Lower lobe of right lung (tissue), 2 donors: ENCODE measurements around the gene SYT1. TPM values are rescaled to one million over a fixed set of nuclear protein-coding genes. Genes with fewer than 3 reads are reported as not detected.

Experiments
- ATAC-seq, 2 donors: fragments of 200-7000 bp; cut with Tn5 transposase; one replicate each; pipeline ENCODE4 v1.9.1; 2020 to 2022; ENCODE audit warnings: mild to moderate bottlenecking in 2 of 2, moderate library complexity in 2 of 2
- DNase-seq: peaks from one replicate; pipeline ENCODE4 v3.0.0-alpha.2; 2020
- H3K27ac ChIP-seq: fragments of 200-600 bp; one replicate; pipeline ENCODE4 v1.8.0; 2022
- H3K27me3 ChIP-seq: fragments of 200-600 bp; one replicate; pipeline ENCODE4 v1.8.0; 2022; ENCODE audit warnings: low read depth
- H3K36me3 ChIP-seq: fragments of 200-600 bp; one replicate; pipeline ENCODE4 v1.8.0; 2022; ENCODE audit warnings: mild to moderate bottlenecking
- H3K4me1 ChIP-seq: fragments of 200-600 bp; one replicate; pipeline ENCODE4 v1.8.0; 2022
- H3K4me3 ChIP-seq: fragments of 200-600 bp; one replicate; pipeline ENCODE4 v1.8.0; 2022; ENCODE audit warnings: mild to moderate bottlenecking
- H3K9me3 ChIP-seq: fragments of 200-600 bp; one replicate; pipeline ENCODE4 v1.8.0; 2022
- intact Hi-C: fragments of 100-400 bp; cut with DNase I; formaldehyde crosslinking; loops from one replicate; pipeline ENCODE4 v1.11.0; 2022
- total RNA-seq: library from RNA; stranded (reverse); fragmentation: NEBNext Ultra II Directional; extraction: Animal tissue kit (Norgen Biotek cat#: 25700); gene quantifications from one replicate; pipeline ENCODE4 v1.2.1, GENCODE V29; 2021
- TF ChIP-seq, protein P1 (sequence below): fragments of 200-600 bp; IDR thresholded peaks from one replicate; pipeline ENCODE4 v1.8.0; 2022; ENCODE audit warnings: antibody characterized with exemption, mild to moderate bottlenecking
- donor health status: DM: no; HTN: yes; CAD: no; lungs with severe emphysema.

Gene SYT1
- total RNA-seq, 1 donor from 2014 or later, result 0.95 TPM

DNA sequence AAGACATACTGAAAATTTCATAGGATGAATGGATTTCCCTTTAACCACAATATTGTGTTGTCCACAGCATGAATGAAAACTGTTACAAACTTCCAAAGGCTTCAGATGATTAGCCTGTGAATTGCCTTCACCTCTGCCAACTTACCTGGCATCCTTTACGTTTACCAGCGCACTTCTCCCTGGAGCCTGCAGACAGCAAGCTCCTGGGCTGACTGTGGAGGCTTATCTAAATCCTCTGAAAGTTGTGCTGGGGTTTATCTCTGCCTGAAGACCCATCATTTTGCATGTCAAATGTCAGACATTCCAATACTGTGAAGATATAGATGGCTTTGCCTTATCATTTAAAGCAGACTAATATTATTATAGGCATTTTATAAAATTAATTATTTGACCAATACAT, 403.0 kb downstream of the SYT1 start:
- Histone ChIP-seq H3K27ac (no peak overlapping the region), H3K4me1 (no peaks in the 10 kb centered on the region), H3K9me3 (no peaks in the 10 kb centered on the region), H3K4me3 (no peak overlapping the region), H3K36me3 (no peaks in the 10 kb centered on the region), H3K27me3 (no peaks in the 10 kb centered on the region)
- DNase-seq (no peak), ATAC-seq (no peak)
- TF ChIP-seq, protein P1, sequence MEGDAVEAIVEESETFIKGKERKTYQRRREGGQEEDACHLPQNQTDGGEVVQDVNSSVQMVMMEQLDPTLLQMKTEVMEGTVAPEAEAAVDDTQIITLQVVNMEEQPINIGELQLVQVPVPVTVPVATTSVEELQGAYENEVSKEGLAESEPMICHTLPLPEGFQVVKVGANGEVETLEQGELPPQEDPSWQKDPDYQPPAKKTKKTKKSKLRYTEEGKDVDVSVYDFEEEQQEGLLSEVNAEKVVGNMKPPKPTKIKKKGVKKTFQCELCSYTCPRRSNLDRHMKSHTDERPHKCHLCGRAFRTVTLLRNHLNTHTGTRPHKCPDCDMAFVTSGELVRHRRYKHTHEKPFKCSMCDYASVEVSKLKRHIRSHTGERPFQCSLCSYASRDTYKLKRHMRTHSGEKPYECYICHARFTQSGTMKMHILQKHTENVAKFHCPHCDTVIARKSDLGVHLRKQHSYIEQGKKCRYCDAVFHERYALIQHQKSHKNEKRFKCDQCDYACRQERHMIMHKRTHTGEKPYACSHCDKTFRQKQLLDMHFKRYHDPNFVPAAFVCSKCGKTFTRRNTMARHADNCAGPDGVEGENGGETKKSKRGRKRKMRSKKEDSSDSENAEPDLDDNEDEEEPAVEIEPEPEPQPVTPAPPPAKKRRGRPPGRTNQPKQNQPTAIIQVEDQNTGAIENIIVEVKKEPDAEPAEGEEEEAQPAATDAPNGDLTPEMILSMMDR, result no peak
- intact Hi-C loops, result no loop called here

DNA sequence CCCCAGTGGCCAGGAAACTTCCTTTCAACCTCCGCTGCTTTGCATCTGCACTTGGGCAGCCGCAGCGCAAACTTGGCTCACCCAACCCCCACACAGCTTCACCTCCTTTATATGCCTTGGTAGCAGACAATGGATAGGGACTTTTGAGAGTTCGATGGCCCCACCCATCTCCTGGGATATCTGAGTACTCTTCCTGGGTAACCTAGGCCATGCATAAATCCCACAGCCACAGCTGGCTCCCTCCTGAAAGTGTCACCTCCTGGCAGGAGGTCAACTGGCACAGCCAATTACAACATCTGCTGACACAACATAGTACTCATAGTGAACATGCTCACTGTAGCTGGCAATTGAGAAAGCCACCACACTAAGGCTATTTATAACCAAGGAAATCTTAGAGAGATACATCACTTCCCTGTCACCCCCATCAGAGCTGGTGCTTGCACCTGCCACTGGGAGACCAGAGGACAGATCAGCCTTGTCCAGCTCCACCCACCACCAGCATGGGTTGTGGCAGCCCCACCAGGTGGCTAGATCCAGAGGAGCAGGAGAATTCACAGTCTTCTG, 410.0 kb downstream of the SYT1 start:
- no peak overlapping the region for H3K27ac ChIP-seq
- peaks cover 5% of the 10 kb centered on the region for H3K9me3 ChIP-seq
- H3K4me3 ChIP-seq, result no peak overlapping the region
- H3K36me3 ChIP-seq, result no peaks in the 10 kb centered on the region
- no peak for DNase-seq
- TF ChIP-seq, protein P1, result no peak
- no peaks in the 10 kb centered on the region for H3K4me1 ChIP-seq
- peak in 1 of 2 donors; percentile 13 for ATAC-seq
- no peaks in the 10 kb centered on the region for H3K27me3 ChIP-seq
- intact Hi-C loops, result no loop called here

GRCh38 chr12:79275631-79276030, 411.1 kb downstream of the SYT1 start:
- intact Hi-C loops, result no loop called here
- H3K27me3 ChIP-seq, result no peaks in the 10 kb centered on the region
- H3K4me1 ChIP-seq, result no peaks in the 10 kb centered on the region
- no peaks in the 10 kb centered on the region for H3K36me3 ChIP-seq
- DNase-seq, result no peak
- peak in 1 of 2 donors; percentile 23 for ATAC-seq
- peaks cover 5% of the 10 kb centered on the region for H3K9me3 ChIP-seq
- H3K4me3 ChIP-seq, result no peak overlapping the region
- H3K27ac ChIP-seq, result no peak overlapping the region
- TF ChIP-seq, protein P1, result no peak

GRCh38 chr12:79283364-79283763, 418.8 kb downstream of the SYT1 start:
- Histone ChIP-seq H3K4me3 (no peak overlapping the region), H3K4me1 (no peaks in the 10 kb centered on the region), H3K36me3 (no peaks in the 10 kb centered on the region), H3K27me3 (no peaks in the 10 kb centered on the region), H3K9me3 (no peaks in the 10 kb centered on the region), H3K27ac (no peak overlapping the region)
- intact Hi-C loops, result no loop called here
- ATAC-seq (no peak), DNase-seq (no peak)
- TF ChIP-seq, protein P1, result no peak

DNA sequence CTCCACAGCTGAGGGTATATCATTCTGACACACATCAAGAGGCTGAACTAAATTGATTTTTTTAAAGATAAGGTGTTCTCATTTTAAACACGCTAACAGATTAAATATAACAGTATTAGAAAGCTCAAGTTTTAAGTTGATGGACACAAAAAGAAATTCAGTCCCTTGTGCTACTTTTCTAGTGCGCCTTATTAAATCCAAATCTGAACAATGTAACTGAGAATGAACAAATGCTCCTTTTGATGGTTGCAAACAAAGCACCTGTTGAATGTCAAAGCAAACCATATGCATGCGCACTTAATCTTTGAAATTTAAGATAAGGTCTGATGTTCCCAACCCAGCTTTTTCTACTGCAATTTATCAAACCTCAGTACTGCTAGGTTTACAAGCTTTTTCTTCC, 424.3 kb downstream of the SYT1 start:
- ATAC-seq, result no peak
- Histone ChIP-seq H3K36me3 (no peaks in the 10 kb centered on the region), H3K9me3 (no peaks in the 10 kb centered on the region), H3K4me3 (no peak overlapping the region), H3K27me3 (no peaks in the 10 kb centered on the region), H3K4me1 (no peaks in the 10 kb centered on the region), H3K27ac (no peak overlapping the region)
- TF ChIP-seq, protein P1, result no peak
- no peak for DNase-seq
- intact Hi-C loops, result no loop called here

DNA sequence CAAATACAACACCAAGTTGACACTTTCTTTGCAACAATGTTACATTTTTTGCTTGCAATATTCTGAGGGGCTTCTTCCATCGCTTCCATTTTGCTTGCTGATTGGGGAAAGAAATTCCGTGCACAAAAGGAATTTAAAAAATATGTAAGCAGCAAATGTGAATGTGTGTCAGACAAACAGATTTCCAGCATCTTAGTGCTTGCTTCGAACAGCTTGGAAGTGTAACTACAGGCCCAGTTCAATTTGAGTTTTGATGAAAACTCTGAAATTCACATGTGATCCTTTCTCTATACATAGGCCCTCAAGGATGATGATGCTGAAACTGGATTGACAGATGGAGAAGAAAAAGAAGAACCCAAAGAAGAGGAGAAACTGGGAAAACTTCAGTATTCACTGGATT, 427.1 kb downstream of the SYT1 start:
- intact Hi-C loops, result no loop called here
- Histone ChIP-seq H3K4me1 (no peaks in the 10 kb centered on the region), H3K27ac (no peak overlapping the region), H3K9me3 (no peaks in the 10 kb centered on the region), H3K27me3 (no peaks in the 10 kb centered on the region), H3K4me3 (no peak overlapping the region), H3K36me3 (no peaks in the 10 kb centered on the region)
- no peak for DNase-seq
- TF ChIP-seq, protein P1, result no peak
- no peak for ATAC-seq
